ENCODE data around the gene RAC3. TPM values are rescaled to one million over a fixed set of nuclear protein-coding genes. Genes with fewer than 3 reads are reported as not detected.

The RAC3 gene
- total RNA-seq, 1 donor from 2014 or later = 46.0 TPM

DNA sequence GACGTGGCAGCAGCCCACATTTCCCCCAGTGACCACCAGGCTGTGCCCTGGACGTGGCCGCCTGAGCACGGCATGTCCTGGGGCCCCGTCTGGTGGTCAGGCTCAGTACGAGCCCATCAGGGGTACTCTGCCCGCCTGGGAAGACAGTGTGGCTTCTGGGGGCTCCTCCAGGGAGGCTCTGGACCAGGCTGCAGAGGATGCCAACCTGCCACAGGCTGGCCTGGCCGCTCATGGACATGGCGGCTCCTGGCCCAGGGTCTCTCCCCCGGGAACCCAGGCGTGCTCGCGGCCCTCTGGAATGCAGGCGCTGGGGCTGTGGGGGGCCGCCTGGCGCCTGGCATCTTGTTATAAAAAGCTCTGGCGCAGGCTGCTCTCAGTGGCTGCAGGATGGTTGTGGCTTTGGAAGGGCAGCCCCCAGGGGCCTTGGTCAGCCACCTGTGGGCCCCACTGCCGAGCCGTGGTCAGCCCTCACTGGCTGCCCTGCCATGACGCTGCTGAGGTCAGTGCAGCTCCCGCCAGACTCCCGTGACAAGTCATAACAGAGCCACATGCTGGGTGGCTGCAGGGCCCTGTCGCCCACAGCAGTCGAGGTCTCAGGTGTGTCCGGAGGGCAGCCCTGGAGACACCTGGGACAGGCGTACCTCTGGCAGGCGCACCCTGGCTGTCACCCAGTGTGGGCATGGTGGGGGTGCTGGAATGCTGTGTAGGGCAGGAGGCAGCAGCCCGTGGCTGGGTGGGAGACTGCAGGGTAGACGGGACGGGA is 23.8 kb upstream of the RAC3 start:
- Mint-ChIP-seq H3K9me3 (ENCODE audit: unreplicated experiment) (peaks cover 5% of the 10 kb centered on the region), H3K27me3 (ENCODE audit: unreplicated experiment) (peaks cover 5% of the 10 kb centered on the region), H3K4me1 (ENCODE audit: low read depth, unreplicated experiment) (peaks cover 10% of the 10 kb centered on the region), H3K4me3 (ENCODE audit: unreplicated experiment) (no peak overlapping the region), H3K27ac (ENCODE audit: unreplicated experiment) (no peak overlapping the region), H3K36me3 (ENCODE audit: unreplicated experiment) (no peaks in the 10 kb centered on the region)
- DNase-seq = no peak
- TF ChIP-seq, protein P1, sequence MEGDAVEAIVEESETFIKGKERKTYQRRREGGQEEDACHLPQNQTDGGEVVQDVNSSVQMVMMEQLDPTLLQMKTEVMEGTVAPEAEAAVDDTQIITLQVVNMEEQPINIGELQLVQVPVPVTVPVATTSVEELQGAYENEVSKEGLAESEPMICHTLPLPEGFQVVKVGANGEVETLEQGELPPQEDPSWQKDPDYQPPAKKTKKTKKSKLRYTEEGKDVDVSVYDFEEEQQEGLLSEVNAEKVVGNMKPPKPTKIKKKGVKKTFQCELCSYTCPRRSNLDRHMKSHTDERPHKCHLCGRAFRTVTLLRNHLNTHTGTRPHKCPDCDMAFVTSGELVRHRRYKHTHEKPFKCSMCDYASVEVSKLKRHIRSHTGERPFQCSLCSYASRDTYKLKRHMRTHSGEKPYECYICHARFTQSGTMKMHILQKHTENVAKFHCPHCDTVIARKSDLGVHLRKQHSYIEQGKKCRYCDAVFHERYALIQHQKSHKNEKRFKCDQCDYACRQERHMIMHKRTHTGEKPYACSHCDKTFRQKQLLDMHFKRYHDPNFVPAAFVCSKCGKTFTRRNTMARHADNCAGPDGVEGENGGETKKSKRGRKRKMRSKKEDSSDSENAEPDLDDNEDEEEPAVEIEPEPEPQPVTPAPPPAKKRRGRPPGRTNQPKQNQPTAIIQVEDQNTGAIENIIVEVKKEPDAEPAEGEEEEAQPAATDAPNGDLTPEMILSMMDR (IDR thresholded peaks at IDR 0.05; ENCODE audit: partially characterized antibody, unreplicated experiment) = no peak

DNA sequence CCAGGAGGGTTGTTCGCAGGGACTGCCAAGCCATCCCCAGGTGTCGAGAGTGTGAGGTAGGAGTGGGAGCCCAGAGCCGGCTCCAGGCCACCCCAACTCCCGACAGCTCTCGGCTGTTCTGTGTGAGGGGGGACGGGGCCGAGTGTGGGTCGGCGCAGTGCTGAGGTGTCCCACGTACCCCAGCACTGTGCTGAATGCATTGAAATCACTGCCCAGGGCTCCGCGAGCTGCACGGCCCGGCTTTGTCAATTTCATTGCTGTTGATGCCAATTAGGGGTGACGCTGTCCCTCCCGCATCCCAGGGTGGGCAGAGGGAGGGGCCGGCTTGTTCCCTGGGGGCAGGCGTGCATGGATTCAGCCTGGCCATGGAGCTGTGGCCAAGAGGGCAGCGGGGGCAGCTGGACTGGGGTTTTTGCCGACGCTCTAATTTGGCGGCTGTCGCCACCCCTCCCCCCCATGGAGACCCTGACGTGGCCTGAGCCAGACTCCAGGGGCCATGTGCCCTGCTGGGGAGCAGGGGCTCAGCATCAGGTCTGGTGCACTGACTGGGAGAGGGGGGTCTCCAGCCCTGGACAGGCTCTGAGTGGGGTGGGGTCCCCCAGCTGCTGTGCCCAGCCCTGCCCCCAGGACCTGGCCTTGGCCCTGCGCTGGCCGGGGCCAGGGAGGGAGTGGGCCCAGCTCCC is 23.1 kb upstream of the RAC3 start:
- H3K9me3 Mint-ChIP-seq (ENCODE audit: unreplicated experiment) = peaks cover 5% of the 10 kb centered on the region
- peaks cover 10% of the 10 kb centered on the region for H3K4me1 Mint-ChIP-seq (ENCODE audit: low read depth, unreplicated experiment)
- no peak overlapping the region for H3K4me3 Mint-ChIP-seq (ENCODE audit: unreplicated experiment)
- no peaks in the 10 kb centered on the region for H3K36me3 Mint-ChIP-seq (ENCODE audit: unreplicated experiment)
- H3K27me3 Mint-ChIP-seq (ENCODE audit: unreplicated experiment) = peaks cover 5% of the 10 kb centered on the region
- no peak overlapping the region for H3K27ac Mint-ChIP-seq (ENCODE audit: unreplicated experiment)
- DNase-seq = no peak
- TF ChIP-seq, protein P1 (IDR thresholded peaks at IDR 0.05; ENCODE audit: partially characterized antibody, unreplicated experiment) = no peak

DNA sequence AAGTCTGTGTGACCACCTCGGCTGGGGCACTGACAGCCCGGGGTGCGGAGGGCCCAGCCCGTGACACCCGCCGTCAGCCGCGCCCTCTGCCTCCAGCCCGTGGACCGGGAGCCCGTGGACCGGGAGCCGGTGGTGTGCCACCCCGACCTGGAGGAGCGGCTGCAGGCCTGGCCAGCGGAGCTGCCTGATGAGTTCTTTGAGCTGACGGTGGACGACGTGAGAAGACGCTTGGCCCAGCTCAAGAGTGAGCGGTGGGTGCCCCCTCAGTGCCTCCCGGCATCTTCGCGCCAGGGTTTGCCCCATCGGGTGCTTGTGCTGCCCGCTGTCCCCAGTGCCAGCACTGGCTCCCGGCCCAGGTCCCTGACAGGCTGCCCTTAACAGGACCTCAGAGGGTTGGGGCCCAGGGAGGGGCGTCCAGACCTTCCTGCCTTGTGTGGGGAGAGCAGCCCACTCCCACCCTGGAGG is 22.5 kb upstream of the RAC3 start:
- Mint-ChIP-seq H3K4me3 (ENCODE audit: unreplicated experiment) (no peak overlapping the region), H3K27ac (ENCODE audit: unreplicated experiment) (no peak overlapping the region), H3K36me3 (ENCODE audit: unreplicated experiment) (no peaks in the 10 kb centered on the region), H3K9me3 (ENCODE audit: unreplicated experiment) (peaks cover 5% of the 10 kb centered on the region), H3K4me1 (ENCODE audit: low read depth, unreplicated experiment) (peaks cover 10% of the 10 kb centered on the region), H3K27me3 (ENCODE audit: unreplicated experiment) (peaks cover 5% of the 10 kb centered on the region)
- TF ChIP-seq, protein P1 (IDR thresholded peaks at IDR 0.05; ENCODE audit: partially characterized antibody, unreplicated experiment) = no peak
- DNase-seq = no peak

DNA sequence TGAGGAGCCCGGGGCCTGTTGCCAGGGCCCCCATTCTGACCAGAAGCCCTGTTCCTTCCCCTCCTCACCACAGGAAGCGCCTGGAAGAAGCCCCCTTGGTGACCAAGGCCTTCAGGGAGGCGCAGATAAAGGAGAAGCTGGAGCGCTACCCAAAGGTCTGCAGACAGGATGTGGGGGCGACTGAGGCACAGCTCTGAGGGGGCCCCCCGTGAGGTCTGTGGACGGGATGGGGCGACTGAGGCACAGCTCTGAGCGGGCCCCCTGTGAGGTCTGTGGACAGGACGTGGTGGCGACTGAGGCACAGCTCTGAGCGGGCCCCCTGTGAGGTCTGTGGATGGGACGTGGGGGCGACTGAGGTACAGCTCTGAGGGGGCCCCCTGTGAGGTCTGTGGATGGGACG is 22.1 kb upstream of the RAC3 start:
- H3K36me3 Mint-ChIP-seq (ENCODE audit: unreplicated experiment) = no peaks in the 10 kb centered on the region
- H3K4me1 Mint-ChIP-seq (ENCODE audit: low read depth, unreplicated experiment) = peaks cover 10% of the 10 kb centered on the region
- peaks cover 5% of the 10 kb centered on the region for H3K9me3 Mint-ChIP-seq (ENCODE audit: unreplicated experiment)
- H3K4me3 Mint-ChIP-seq (ENCODE audit: unreplicated experiment) = no peak overlapping the region
- TF ChIP-seq, protein P1 (IDR thresholded peaks at IDR 0.05; ENCODE audit: partially characterized antibody, unreplicated experiment) = no peak
- DNase-seq = no peak
- peaks cover 5% of the 10 kb centered on the region for H3K27me3 Mint-ChIP-seq (ENCODE audit: unreplicated experiment)
- no peak overlapping the region for H3K27ac Mint-ChIP-seq (ENCODE audit: unreplicated experiment)

Data from glutamatergic neuron (in vitro differentiated cells).